ENCODE results near the gene PLCB2. TPM values are rescaled to one million over a fixed set of nuclear protein-coding genes. Genes with fewer than 3 reads are reported as not detected.

Gene PLCB2
- total and polyA plus RNA-seq, 8 donors = 13.5 to 86.4 (median 14.9) TPM

- no peak overlapping the region for H3K27ac ChIP-seq
- ATAC-seq (no peak), DNase-seq (peak in 1 of 4 donors; percentile 47)
- TF ChIP-seq CTCF (IDR thresholded peaks at IDR 0.05) = no peak
- H3K4me3 ChIP-seq = no peak overlapping the region
- intact Hi-C loops (cut with DNase I) = no loop called here
- H3K4me1 ChIP-seq = peaks cover 8 to 22% of the 10 kb centered on the region in 2 donors
- H3K36me3 ChIP-seq = no peaks in the 10 kb centered on the region
- peaks cover 7 to 25% of the 10 kb centered on the region in 2 donors for H3K27me3 ChIP-seq
- no peaks in the 10 kb centered on the region for H3K9me3 ChIP-seq
These were observed 51.0 kb downstream of the PLCB2 start for GRCh38 chr15:40256638-40257235.

GRCh38 chr15:40255033-40255432, 52.7 kb downstream of the PLCB2 start:
- H3K36me3 ChIP-seq = no peaks in the 10 kb centered on the region
- no peak for TF ChIP-seq CTCF (IDR thresholded peaks at IDR 0.05)
- H3K27ac ChIP-seq = no peak overlapping the region
- peak in 1 of 4 donors; percentile 60 for DNase-seq
- H3K4me3 ChIP-seq = no peak overlapping the region
- peaks cover 8 to 22% of the 10 kb centered on the region in 2 donors for H3K4me1 ChIP-seq
- no peaks in the 10 kb centered on the region for H3K9me3 ChIP-seq
- intact Hi-C loops (cut with DNase I) = no loop called here
- H3K27me3 ChIP-seq = peaks cover 7 to 28% of the 10 kb centered on the region in 2 donors
- ATAC-seq = no peak

GRCh38 chr15:40254452-40254851, 53.3 kb downstream of the PLCB2 start:
- Histone ChIP-seq H3K4me3 (no peak overlapping the region), H3K27me3 (peaks cover 7 to 28% of the 10 kb centered on the region in 2 donors), H3K9me3 (no peaks in the 10 kb centered on the region), H3K4me1 (peaks cover 8 to 22% of the 10 kb centered on the region in 2 donors), H3K27ac (no peak overlapping the region), H3K36me3 (no peaks in the 10 kb centered on the region)
- DNase-seq (peak in 1 of 4 donors; percentile 16), ATAC-seq (no peak)
- intact Hi-C loops (cut with DNase I) = no loop called here
- no peak for TF ChIP-seq CTCF (IDR thresholded peaks at IDR 0.05)

- TF ChIP-seq CTCF (IDR thresholded peaks at IDR 0.05) = no peak
- intact Hi-C loops (cut with DNase I) = no loop called here
- H3K27ac ChIP-seq = no peak overlapping the region
These were observed 54.5 kb downstream of the PLCB2 start for GRCh38 chr15:40253167-40253790.

GRCh38 chr15:40252438-40253166, 55.1 kb downstream of the PLCB2 start:
- Histone ChIP-seq H3K27me3 (peaks cover 7 to 28% of the 10 kb centered on the region in 2 donors), H3K9me3 (no peaks in the 10 kb centered on the region), H3K27ac (peak overlapping the region in 1 of 2 donors; percentile 28), H3K36me3 (no peaks in the 10 kb centered on the region), H3K4me1 (peaks cover 8 to 22% of the 10 kb centered on the region in 2 donors), H3K4me3 (peak overlapping the region; percentile 43 to 54)
- ATAC-seq = peak; percentile 93
- intact Hi-C loops (cut with DNase I) = no loop called here
- peak in 3 of 4 donors; percentile 63 to 87 (median 66) for DNase-seq
- no peak for TF ChIP-seq CTCF (IDR thresholded peaks at IDR 0.05)

More at GRCh38 chr15:40253167-40253790, 54.5 kb downstream of the PLCB2 start:
- Histone ChIP-seq H3K4me3 (peak overlapping the region; percentile 43 to 54), H3K9me3 (no peaks in the 10 kb centered on the region), H3K27me3 (peaks cover 7 to 28% of the 10 kb centered on the region in 2 donors), H3K36me3 (no peaks in the 10 kb centered on the region), H3K4me1 (peaks cover 8 to 22% of the 10 kb centered on the region in 2 donors)
- DNase-seq = peak in 1 of 4 donors; percentile 69
- peak; percentile 44 for ATAC-seq

Data from left lung (tissue), 10 donors.